Amniotic stem cell (primary cell): ENCODE data around the gene COPRS.

Experiments used
- DNase-seq: peaks from one replicate; lab custom pipeline; 2025; lab: John Stamatoyannopoulos, UW

COPRS gene

GRCh38 chr17:31858642-31859486 is at the start of gene COPRS:
Gene COPRS, minus strand, starts transcription at chr17:31859244. Its CDS starts 45 bp downstream, at chr17:31859199.
- peak; percentile 69 for DNase-seq

- DNase-seq = no peak
Measured at GRCh38 chr17:31908386-31908785, 49.3 kb upstream of the COPRS start.

GRCh38 chr17:31907342-31907962 is 48.4 kb upstream of the COPRS start:
- no peak for DNase-seq

GRCh38 chr17:31903401-31903800 is 44.4 kb upstream of the COPRS start:
- DNase-seq = no peak

GRCh38 chr17:31902693-31903092 is 43.6 kb upstream of the COPRS start:
- DNase-seq = no peak

- DNase-seq = no peak
Measured at GRCh38 chr17:31900877-31901276, 41.8 kb upstream of the COPRS start.

- no peak for DNase-seq
Measured at GRCh38 chr17:31888124-31888523, 29.1 kb upstream of the COPRS start.

GRCh38 chr17:31882571-31882970 is 23.5 kb upstream of the COPRS start:
- no peak for DNase-seq

- no peak for DNase-seq
Measured at GRCh38 chr17:31880311-31880710, 21.3 kb upstream of the COPRS start.

GRCh38 chr17:31878703-31879073 is 19.6 kb upstream of the COPRS start:
- no peak for DNase-seq

GRCh38 chr17:31877911-31878702 is 19.1 kb upstream of the COPRS start:
- DNase-seq = no peak

- DNase-seq = no peak
Measured at GRCh38 chr17:31877341-31877740, 18.3 kb upstream of the COPRS start.

- no peak for DNase-seq
Measured at GRCh38 chr17:31875081-31875480, 16.0 kb upstream of the COPRS start.

- DNase-seq = no peak
Measured at GRCh38 chr17:31869797-31870568, 10.9 kb upstream of the COPRS start.

GRCh38 chr17:31869031-31869430 is 10.0 kb upstream of the COPRS start:
- no peak for DNase-seq

GRCh38 chr17:31859487-31860008 is 504 bp upstream of the COPRS start:
- DNase-seq = no peak

GRCh38 chr17:31857920-31858641 is 963 bp downstream of the COPRS start:
- DNase-seq = no peak

GRCh38 chr17:31856750-31857149 is 2.3 kb downstream of the COPRS start:
- DNase-seq = no peak

- no peak for DNase-seq
Measured at GRCh38 chr17:31854672-31855071, 4.4 kb downstream of the COPRS start.

GRCh38 chr17:31853911-31854470 is 5.1 kb downstream of the COPRS start:
- no peak for DNase-seq

GRCh38 chr17:31845291-31845690 is 13.8 kb downstream of the COPRS start:
- DNase-seq = no peak
